NCI-H2081 (cell line): ENCODE measurements around the gene FAM168A.

Experiments
- DNase-seq, 2 experiments: peaks; one replicate each; lab custom pipeline; 2025; lab: John Stamatoyannopoulos, UW

The FAM168A gene

GRCh38 chr11:73428227-73428626 lies 169.7 kb downstream of the FAM168A start:
- DNase-seq: no peak

GRCh38 chr11:73426219-73426850 lies 171.6 kb downstream of the FAM168A start:
- no peak for DNase-seq

- no peak for DNase-seq
Observed at GRCh38 chr11:73425108-73425507, 172.8 kb downstream of the FAM168A start.

- DNase-seq: no peak
Observed at GRCh38 chr11:73423506-73423905, 174.4 kb downstream of the FAM168A start.

- no peak for DNase-seq
Observed at GRCh38 chr11:73422886-73423285, 175.0 kb downstream of the FAM168A start.

- no peak for DNase-seq
Observed at GRCh38 chr11:73420136-73420535, 177.8 kb downstream of the FAM168A start.

- no peak for DNase-seq
Observed at GRCh38 chr11:73416786-73417185, 181.1 kb downstream of the FAM168A start.

GRCh38 chr11:73415854-73416615 lies 181.9 kb downstream of the FAM168A start:
- DNase-seq: no peak

- no peak for DNase-seq
Observed at GRCh38 chr11:73414977-73415651, 182.8 kb downstream of the FAM168A start.

GRCh38 chr11:73413256-73413655 lies 184.7 kb downstream of the FAM168A start:
- no peak for DNase-seq

- DNase-seq: no peak
Observed at GRCh38 chr11:73412308-73412707, 185.6 kb downstream of the FAM168A start.

- DNase-seq: no peak
Observed at GRCh38 chr11:73411031-73411430, 186.9 kb downstream of the FAM168A start.

GRCh38 chr11:73410627-73411026 lies 187.3 kb downstream of the FAM168A start:
- DNase-seq: no peak

- DNase-seq: no peak
Observed at GRCh38 chr11:73409431-73409830, 188.5 kb downstream of the FAM168A start.

GRCh38 chr11:73406619-73407018 lies 191.3 kb downstream of the FAM168A start:
- no peak for DNase-seq

GRCh38 chr11:73406131-73406530 lies 191.8 kb downstream of the FAM168A start:
- no peak for DNase-seq

GRCh38 chr11:73405146-73405510 lies 192.8 kb downstream of the FAM168A start:
- DNase-seq: no peak

GRCh38 chr11:73404506-73405145 lies 193.3 kb downstream of the FAM168A start:
- DNase-seq: no peak

GRCh38 chr11:73404048-73404447 lies 193.9 kb downstream of the FAM168A start:
- peak; percentile 22 to 23 for DNase-seq

- no peak for DNase-seq
Observed at GRCh38 chr11:73403541-73403940, 194.4 kb downstream of the FAM168A start.

- DNase-seq: no peak
Observed at GRCh38 chr11:73402834-73403185, 195.1 kb downstream of the FAM168A start.

GRCh38 chr11:73401924-73402833 lies 195.7 kb downstream of the FAM168A start:
- no peak for DNase-seq
